ENCODE measurements around the gene PASK.

DNA sequence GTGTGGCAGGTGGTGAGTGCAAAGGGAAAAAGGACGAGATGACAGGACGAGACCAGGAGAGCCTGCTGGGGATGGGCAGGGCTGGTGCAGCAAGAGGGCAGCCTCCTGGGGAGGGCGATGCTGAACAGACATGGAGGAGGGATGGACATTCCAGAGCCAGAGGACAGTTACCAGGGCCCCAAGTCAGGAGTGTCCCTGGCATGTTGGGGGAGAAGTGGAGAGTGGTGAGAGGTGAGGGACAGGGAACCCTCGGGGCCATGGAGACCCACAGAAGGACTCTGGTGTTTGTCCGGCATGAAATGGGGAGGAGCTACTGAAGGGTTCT, 66.2 kb downstream of the PASK start:
- TF ChIP-seq POLR2A (IDR thresholded peaks at IDR 0.05; ENCODE audit: low read depth, low read length) (no peak), FOS (IDR thresholded peaks at IDR 0.05; ENCODE audit: low read depth, low read length) (no peak), CHD1 (IDR thresholded peaks at IDR 0.05; ENCODE audit: low read depth, low read length) (no peak), MXI1 (IDR thresholded peaks at IDR 0.05; ENCODE audit: borderline replicate concordance, low read depth, low read length) (no peak), RFX5 (IDR thresholded peaks at IDR 0.05; ENCODE audit: low read depth, low read length) (no peak), NFE2L2 (IDR thresholded peaks at IDR 0.05; ENCODE audit: low read depth, low read length) (no peak), RCOR1 (IDR thresholded peaks at IDR 0.05; ENCODE audit: insufficient replicate concordance, low read length) (no peak), BHLHE40 (IDR thresholded peaks at IDR 0.05; ENCODE audit: low read depth, low read length) (no peak)
- TF ChIP-seq, protein P1, sequence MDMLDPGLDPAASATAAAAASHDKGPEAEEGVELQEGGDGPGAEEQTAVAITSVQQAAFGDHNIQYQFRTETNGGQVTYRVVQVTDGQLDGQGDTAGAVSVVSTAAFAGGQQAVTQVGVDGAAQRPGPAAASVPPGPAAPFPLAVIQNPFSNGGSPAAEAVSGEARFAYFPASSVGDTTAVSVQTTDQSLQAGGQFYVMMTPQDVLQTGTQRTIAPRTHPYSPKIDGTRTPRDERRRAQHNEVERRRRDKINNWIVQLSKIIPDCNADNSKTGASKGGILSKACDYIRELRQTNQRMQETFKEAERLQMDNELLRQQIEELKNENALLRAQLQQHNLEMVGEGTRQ (IDR thresholded peaks at IDR 0.05; ENCODE audit: low read depth, low read length) = no peak
- TF ChIP-seq, protein P2, sequence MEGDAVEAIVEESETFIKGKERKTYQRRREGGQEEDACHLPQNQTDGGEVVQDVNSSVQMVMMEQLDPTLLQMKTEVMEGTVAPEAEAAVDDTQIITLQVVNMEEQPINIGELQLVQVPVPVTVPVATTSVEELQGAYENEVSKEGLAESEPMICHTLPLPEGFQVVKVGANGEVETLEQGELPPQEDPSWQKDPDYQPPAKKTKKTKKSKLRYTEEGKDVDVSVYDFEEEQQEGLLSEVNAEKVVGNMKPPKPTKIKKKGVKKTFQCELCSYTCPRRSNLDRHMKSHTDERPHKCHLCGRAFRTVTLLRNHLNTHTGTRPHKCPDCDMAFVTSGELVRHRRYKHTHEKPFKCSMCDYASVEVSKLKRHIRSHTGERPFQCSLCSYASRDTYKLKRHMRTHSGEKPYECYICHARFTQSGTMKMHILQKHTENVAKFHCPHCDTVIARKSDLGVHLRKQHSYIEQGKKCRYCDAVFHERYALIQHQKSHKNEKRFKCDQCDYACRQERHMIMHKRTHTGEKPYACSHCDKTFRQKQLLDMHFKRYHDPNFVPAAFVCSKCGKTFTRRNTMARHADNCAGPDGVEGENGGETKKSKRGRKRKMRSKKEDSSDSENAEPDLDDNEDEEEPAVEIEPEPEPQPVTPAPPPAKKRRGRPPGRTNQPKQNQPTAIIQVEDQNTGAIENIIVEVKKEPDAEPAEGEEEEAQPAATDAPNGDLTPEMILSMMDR (conservative IDR thresholded peaks at IDR 0.05; ENCODE audit: low read depth, low read length) = no peak
- TF ChIP-seq, protein P3, sequence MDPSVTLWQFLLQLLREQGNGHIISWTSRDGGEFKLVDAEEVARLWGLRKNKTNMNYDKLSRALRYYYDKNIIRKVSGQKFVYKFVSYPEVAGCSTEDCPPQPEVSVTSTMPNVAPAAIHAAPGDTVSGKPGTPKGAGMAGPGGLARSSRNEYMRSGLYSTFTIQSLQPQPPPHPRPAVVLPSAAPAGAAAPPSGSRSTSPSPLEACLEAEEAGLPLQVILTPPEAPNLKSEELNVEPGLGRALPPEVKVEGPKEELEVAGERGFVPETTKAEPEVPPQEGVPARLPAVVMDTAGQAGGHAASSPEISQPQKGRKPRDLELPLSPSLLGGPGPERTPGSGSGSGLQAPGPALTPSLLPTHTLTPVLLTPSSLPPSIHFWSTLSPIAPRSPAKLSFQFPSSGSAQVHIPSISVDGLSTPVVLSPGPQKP (IDR thresholded peaks at IDR 0.05; ENCODE audit: borderline replicate concordance, low read depth, low read length) = no peak

Data from IMR-90 (cell line).